Measurements from ENCODE around the gene TRAF1. TPM values are rescaled to one million over a fixed set of nuclear protein-coding genes. Genes with fewer than 3 reads are reported as not detected.
A peak's percentile ranks its signal among the peaks of the same experiment; 100 is the strongest.

The TRAF1 gene
- total RNA-seq, 1 donor from 2014 or later = 16.7 TPM

DNA sequence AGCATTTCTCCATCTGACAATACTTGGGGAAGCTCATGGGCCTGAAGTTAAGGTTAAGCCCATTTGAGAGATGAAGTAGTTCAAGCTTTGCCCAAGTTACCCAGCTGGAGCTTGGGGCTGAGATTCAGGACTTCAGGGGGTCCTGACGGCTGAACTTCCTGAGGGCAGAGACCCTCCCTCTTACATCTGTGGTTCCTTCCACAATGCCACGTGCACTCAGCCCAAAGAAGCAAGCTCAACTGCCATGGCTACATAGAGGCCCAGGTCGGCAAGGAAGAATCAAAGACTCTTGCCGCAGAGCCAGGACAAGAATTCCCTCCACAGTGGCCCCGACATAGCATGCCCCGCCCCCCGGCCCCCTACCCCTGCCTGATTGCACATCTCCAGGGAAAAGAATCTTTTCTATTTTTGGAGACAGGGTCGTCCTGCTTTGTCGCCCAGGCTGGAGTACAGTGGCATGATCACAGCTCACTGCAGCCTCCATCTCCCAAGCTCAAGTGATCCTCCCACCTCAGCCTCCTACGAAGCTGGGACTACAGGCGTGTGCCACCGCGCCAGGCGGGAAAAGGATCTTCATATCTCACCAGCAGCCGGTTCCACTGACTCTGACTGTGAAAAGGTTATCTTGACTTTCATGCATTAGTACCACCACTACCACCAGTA, 58.8 kb downstream of the TRAF1 start:
- Histone ChIP-seq H3K27ac (peak overlapping the region; percentile 83 to 85), H3K36me3 (peaks cover 26 to 37% of the 10 kb centered on the region in 2 donors), H3K4me3 (peak overlapping the region; percentile 52 to 62), H3K4me1 (peaks cover 5 to 16% of the 10 kb centered on the region in 2 donors), H3K27me3 (no peaks in the 10 kb centered on the region), H3K9me3 (no peaks in the 10 kb centered on the region)
- DNase-seq (ENCODE audit: low spot score in 2 of 2) = no peak
- TF ChIP-seq, protein P1, sequence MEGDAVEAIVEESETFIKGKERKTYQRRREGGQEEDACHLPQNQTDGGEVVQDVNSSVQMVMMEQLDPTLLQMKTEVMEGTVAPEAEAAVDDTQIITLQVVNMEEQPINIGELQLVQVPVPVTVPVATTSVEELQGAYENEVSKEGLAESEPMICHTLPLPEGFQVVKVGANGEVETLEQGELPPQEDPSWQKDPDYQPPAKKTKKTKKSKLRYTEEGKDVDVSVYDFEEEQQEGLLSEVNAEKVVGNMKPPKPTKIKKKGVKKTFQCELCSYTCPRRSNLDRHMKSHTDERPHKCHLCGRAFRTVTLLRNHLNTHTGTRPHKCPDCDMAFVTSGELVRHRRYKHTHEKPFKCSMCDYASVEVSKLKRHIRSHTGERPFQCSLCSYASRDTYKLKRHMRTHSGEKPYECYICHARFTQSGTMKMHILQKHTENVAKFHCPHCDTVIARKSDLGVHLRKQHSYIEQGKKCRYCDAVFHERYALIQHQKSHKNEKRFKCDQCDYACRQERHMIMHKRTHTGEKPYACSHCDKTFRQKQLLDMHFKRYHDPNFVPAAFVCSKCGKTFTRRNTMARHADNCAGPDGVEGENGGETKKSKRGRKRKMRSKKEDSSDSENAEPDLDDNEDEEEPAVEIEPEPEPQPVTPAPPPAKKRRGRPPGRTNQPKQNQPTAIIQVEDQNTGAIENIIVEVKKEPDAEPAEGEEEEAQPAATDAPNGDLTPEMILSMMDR (IDR thresholded peaks at IDR 0.05) = no peak
- intact Hi-C loops (cut with DNase I) = loop anchor here (1.0 to 5.0 kb wide), 5 partner anchors 25 to 334 kb away; partner anchors contain the start of genes CNTRL, FBXW2 and RAB14

DNA sequence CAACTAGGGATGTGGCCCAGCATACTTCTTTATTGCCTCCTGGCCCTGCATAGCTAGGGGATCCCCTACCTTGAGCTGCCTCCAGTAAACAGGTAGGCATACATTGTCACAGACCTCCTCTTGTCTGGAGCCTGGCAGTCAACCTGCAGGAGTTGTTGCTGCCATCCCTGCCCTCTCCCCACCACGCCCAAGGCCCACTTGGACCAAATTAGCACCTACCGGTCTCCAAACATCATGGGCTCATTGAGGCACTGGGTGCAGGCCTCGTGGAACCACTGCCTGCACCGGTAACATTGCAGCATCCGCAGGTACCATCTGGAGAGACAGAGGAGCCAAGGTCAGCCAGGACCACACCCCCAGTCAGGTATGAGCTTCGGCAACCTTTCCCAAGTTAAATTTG, 59.9 kb downstream of the TRAF1 start:
- no peak overlapping the region for H3K4me3 ChIP-seq
- H3K9me3 ChIP-seq = no peaks in the 10 kb centered on the region
- DNase-seq (ENCODE audit: low spot score in 2 of 2) = no peak
- H3K27ac ChIP-seq = no peak overlapping the region
- no peaks in the 10 kb centered on the region for H3K27me3 ChIP-seq
- intact Hi-C loops (cut with DNase I) = loop anchor here (5.0 kb wide), 2 partner anchors 74 to 336 kb away; partner anchors contain the start of genes FBXW2 and RAB14
- peaks cover 5 to 16% of the 10 kb centered on the region in 2 donors for H3K4me1 ChIP-seq
- TF ChIP-seq, protein P1 (IDR thresholded peaks at IDR 0.05) = no peak
- peaks cover 33 to 45% of the 10 kb centered on the region in 2 donors for H3K36me3 ChIP-seq

DNA sequence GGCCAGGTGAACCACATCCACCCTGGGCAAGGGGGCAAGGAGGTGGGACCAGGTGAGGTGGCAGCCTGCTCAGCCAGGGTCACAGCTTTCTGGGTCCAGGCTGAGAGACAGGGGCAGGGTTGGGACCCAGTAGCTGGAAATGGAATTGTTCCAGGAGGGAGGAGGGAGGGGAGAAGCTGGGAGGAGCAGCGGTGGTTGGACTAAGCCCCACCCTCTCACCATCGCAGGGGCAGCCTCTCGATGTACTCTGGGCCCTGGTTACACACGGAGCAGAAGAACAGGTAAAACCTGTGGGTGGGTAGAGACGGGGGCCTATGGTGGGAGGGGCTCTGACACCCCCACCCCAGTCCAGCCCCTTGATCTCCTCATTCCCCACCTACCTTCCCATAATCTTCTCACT, 60.8 kb downstream of the TRAF1 start:
- Histone ChIP-seq H3K4me1 (peaks cover 5 to 16% of the 10 kb centered on the region in 2 donors), H3K4me3 (no peak overlapping the region), H3K27me3 (no peaks in the 10 kb centered on the region), H3K27ac (peak overlapping the region in 1 of 2 donors; percentile 15), H3K9me3 (no peaks in the 10 kb centered on the region), H3K36me3 (peaks cover 40 to 54% of the 10 kb centered on the region in 2 donors)
- intact Hi-C loops (cut with DNase I) = loop anchor here (5.0 kb wide), 2 partner anchors 74 to 336 kb away; partner anchors contain the start of genes FBXW2 and RAB14
- DNase-seq (ENCODE audit: low spot score in 2 of 2) = no peak
- TF ChIP-seq, protein P1 (IDR thresholded peaks at IDR 0.05) = no peak

DNA sequence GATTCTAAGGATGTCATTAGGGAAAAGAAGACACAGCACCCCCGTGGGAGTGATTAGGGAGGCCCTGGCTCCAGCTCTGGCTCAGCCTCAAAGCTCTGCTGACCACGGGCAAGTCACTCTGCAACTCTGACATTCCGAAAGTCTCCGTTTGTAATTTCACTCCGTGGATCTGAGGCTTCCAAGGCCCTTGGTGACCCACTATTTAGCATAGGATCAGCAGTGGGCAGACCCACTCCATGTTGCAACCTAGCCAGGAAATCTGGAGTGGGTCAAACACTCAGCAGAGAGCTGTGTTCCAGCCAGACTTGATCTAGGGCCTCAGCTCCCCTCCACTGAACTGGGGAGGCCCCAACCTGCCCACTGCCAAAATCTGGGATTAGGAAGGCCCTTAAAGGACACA, 61.4 kb downstream of the TRAF1 start:
- Histone ChIP-seq H3K4me3 (no peak overlapping the region), H3K9me3 (no peaks in the 10 kb centered on the region), H3K4me1 (peaks cover 5 to 16% of the 10 kb centered on the region in 2 donors), H3K27me3 (no peaks in the 10 kb centered on the region), H3K36me3 (peaks cover 46 to 60% of the 10 kb centered on the region in 2 donors), H3K27ac (no peak overlapping the region)
- DNase-seq (ENCODE audit: low spot score in 2 of 2) = no peak
- TF ChIP-seq, protein P1 (IDR thresholded peaks at IDR 0.05) = no peak
- intact Hi-C loops (cut with DNase I) = loop anchor here (5.0 kb wide), 2 partner anchors 73 to 337 kb away; partner anchors contain the start of genes FBXW2 and RAB14

DNA sequence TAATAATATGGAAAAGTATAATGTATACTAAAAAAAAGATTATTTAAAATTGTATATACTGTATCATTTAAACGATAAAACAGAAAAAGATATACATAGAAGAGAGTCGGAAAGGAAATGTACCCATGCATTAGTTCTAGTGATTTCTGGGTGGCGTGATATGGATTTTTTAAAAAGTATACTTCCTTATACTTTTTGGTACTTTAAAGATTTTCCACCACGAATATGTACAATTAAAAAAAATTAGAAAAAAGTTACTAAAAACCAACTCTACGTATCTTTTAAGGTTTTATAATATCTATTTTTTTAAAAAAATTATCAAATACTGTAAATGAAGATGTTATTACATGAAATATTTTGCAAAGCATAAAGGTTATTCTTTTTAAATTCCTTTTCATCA, 61.9 kb downstream of the TRAF1 start:
- no peaks in the 10 kb centered on the region for H3K9me3 ChIP-seq
- peaks cover 5 to 14% of the 10 kb centered on the region in 2 donors for H3K4me1 ChIP-seq
- intact Hi-C loops (cut with DNase I) = loop anchor here (5.0 kb wide), 2 partner anchors 72 to 338 kb away; partner anchors contain the start of genes FBXW2 and RAB14
- no peak for DNase-seq (ENCODE audit: low spot score in 2 of 2)
- H3K36me3 ChIP-seq = peaks cover 50 to 64% of the 10 kb centered on the region in 2 donors
- TF ChIP-seq, protein P1 (IDR thresholded peaks at IDR 0.05) = no peak
- no peak overlapping the region for H3K4me3 ChIP-seq
- no peak overlapping the region for H3K27ac ChIP-seq
- no peaks in the 10 kb centered on the region for H3K27me3 ChIP-seq

Measured in ascending aorta (tissue), 2 donors.